C1 segment of cervical spinal cord (tissue), 14 donors: Measurements from ENCODE around the gene VGLL2.

Experiments used
- DNase-seq, 14 donors: peaks; one replicate each; lab custom pipeline; 2025; lab: John Stamatoyannopoulos, UW

The VGLL2 gene

GRCh38 chr6:117317261-117317660, 51.9 kb downstream of the VGLL2 start:
- no peak for DNase-seq
